Tibial nerve (tissue), 3 donors: ENCODE measurements around the gene OAS2.

Experiments
- CTCF ChIP-seq, 5 experiments: fragments of 200-600 bp in 3 of 5; fragments of 450-650 bp in 2 of 5; sonication (generic) in 3 of 5; IDR thresholded peaks; one replicate each; pipeline ENCODE4 v1.5.1; 2016 to 2019; ENCODE audit warnings: antibody characterized with exemption in 5 of 5, mild to moderate bottlenecking in 3 of 5, moderate library complexity in 2 of 5
- POLR2A ChIP-seq, 2 donors: fragments of 450-650 bp; IDR thresholded peaks; one replicate each; pipeline ENCODE4 v1.6.1; 2017; ENCODE audit warnings: antibody characterized with exemption in 2 of 2, mild to moderate bottlenecking in 2 of 2, moderate library complexity in 2 of 2

- no peak for TF ChIP-seq CTCF (IDR thresholded peaks at IDR 0.05)
- no peak for TF ChIP-seq POLR2A (IDR thresholded peaks at IDR 0.05)
Measured at GRCh38 chr12:112939761-112940381, 38.4 kb upstream of the OAS2 start.
